Subcutaneous adipose tissue (tissue), 4 donors: Measurements from ENCODE around the gene COL20A1. TPM values are rescaled to one million over a fixed set of nuclear protein-coding genes. Genes with fewer than 3 reads are reported as not detected.

Experiments
- CTCF ChIP-seq: fragments of 450-650 bp; IDR thresholded peaks from one replicate; pipeline ENCODE4 v1.5.1; 2016; ENCODE audit warnings: low read depth, mild to moderate bottlenecking, control low read depth, antibody characterized with exemption, moderate library complexity
- total RNA-seq, 4 donors: library from RNA; depleted of rRNA; stranded (reverse); fragments of >200 nt; gene quantifications; one replicate each; pipeline ENCODE4 v1.1.0, GENCODE V29; 2016

COL20A1 gene
- total RNA-seq, 4 donors from 2014 or later, result not detected

- TF ChIP-seq CTCF, result no peak
These were observed 11.0 kb upstream of the COL20A1 start for GRCh38 chr20:63281742-63282665.

GRCh38 chr20:63282946-63283345 lies 10.0 kb upstream of the COL20A1 start:
- no peak for TF ChIP-seq CTCF

GRCh38 chr20:63283397-63284082 lies 9.4 kb upstream of the COL20A1 start:
- TF ChIP-seq CTCF, result no peak

GRCh38 chr20:63284083-63284440 lies 8.9 kb upstream of the COL20A1 start:
- TF ChIP-seq CTCF, result no peak

GRCh38 chr20:63284544-63284949 lies 8.4 kb upstream of the COL20A1 start:
- TF ChIP-seq CTCF, result no peak

- TF ChIP-seq CTCF, result no peak
These were observed 7.9 kb upstream of the COL20A1 start for GRCh38 chr20:63284981-63285524.
